ENCODE results near the gene ATXN10.

DNA sequence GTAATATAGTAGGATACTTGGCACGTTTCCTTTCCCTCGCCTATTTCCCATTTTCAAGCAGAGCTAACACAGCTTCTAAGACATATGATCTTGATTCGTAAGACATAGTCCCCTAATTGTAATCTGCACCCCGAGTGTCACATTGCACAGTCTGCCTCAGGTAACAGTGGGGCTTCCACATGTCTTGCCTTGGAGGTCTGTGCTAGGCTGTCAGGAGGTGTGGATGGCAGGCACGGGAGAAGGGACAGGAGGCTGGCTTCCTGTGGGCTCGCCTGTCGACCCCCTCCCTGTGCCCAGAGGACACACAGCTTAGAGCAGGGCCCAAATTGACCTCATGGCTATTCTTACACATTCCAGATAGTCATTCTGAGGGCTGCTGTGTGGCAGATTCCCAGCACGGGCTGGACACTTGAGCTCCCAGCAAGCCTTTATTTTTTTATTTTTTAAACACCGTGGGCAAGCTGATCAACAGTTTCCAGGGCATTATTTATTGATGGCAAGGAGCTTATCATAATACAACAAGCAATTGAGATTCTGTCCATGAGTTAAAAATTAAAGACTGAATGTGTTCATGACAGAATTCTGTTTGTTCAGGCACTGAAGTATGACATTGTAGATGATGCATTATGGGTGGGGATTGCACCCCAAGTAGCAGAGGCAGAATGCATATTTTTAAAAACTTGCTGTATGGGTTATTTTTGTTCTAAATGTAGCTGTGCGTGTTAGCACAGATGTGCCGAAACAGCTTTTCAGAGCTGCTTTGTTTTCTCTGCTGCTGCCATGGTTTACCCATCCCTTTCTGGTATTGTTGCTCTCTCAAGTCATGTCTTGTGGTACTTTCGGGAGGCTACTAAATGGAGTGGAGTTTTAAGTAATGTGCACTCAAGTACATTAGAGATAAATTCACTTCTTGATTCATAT is 113.0 kb downstream of the ATXN10 start:
- TF ChIP-seq CTCF (IDR thresholded peaks at IDR 0.05; ENCODE audit: low read depth, low read length) (no peak), EZH2phosphoT487 (IDR thresholded peaks at IDR 0.05; ENCODE audit: low read depth) (no peak)

Measured in OCI-LY3 (cell line).